HCT116 (cell line): ENCODE results near the gene PNPO. TPM values are rescaled to one million over a fixed set of nuclear protein-coding genes. Genes with fewer than 3 reads are reported as not detected.

ENCODE experiments used
- ATAC-seq: fragments of 200-7000 bp; cut with Tn5 transposase; 2 replicates; pipeline ENCODE4 v1.9.1; 2020; ENCODE audit warnings: mild to moderate bottlenecking, moderate library complexity
- BruUV-seq: library from RNA; stranded (reverse); fragments of 400-500 nt; replicated peaks from 2 replicates; lab custom pipeline; 2021; lab: Mats Ljungman, UMichigan
- CTCF ChIA-PET: fragments of 300-600 bp; sonication (Branson Sonifier 250); formaldehyde crosslinking; loops from one replicate; lab custom pipeline; 2021; ENCODE audit warnings: antibody characterized with exemption; lab: Charles Lee
- POLR2A ChIA-PET: fragments of 300-600, 350-600 bp; sonication (Branson Sonifier 250); formaldehyde crosslinking; loops from one replicate; lab custom pipeline; 2021; ENCODE audit warnings: antibody characterized with exemption; lab: Charles Lee
- RAD21 ChIA-PET, 2 experiments: fragments of 300-600 bp; sonication (Branson Sonifier 250); formaldehyde crosslinking; loops; one replicate each; lab custom pipeline; 2023; ENCODE audit warnings: low total read pairs in 2 of 2; ENCODE audit not compliant: uncharacterized antibody in 2 of 2, unreplicated experiment in 2 of 2, low non-redundant PET in 1 of 2; lab: Charles Lee
- DNase-seq: peaks from one replicate; pipeline ENCODE4 v3.0.0-alpha.2; 2010; ENCODE audit warnings: low read depth, low spot score
- H2AFZ ChIP-seq: fragments of 200-600 bp; shearing (Covaris generic), sonication (generic); 2 replicates; pipeline ENCODE4 v1.6.1; 2017; ENCODE audit warnings: low read depth, mixed run types, mixed read lengths, antibody characterized with exemption, low read length; ENCODE audit not compliant: poor library complexity, severe bottlenecking
- H3K27ac ChIP-seq: 2 replicates; pipeline ENCODE4 v1.5.1; 2012; ENCODE audit warnings: low read depth, low read length
- H3K27me3 ChIP-seq: fragments of 200-600 bp; sonication (generic); 2 replicates; pipeline ENCODE4 v1.6.1; 2016; ENCODE audit warnings: mixed run types, low read length, mixed read lengths; ENCODE audit not compliant: insufficient read depth
- H3K36me3 ChIP-seq, 2 experiments: fragments of 200-500 bp in 1 of 2; fragments of 200-600 bp in 1 of 2; sonication (Bioruptor generic) in 1 of 2; sonication (generic) in 1 of 2; 2 replicates each; pipeline versions ENCODE4 v1.5.1 to v1.6.1; 2014 to 2016; ENCODE audit warnings: low read length in 2 of 2, inconsistent platforms in 1 of 2, mixed read lengths in 1 of 2, mixed run types in 1 of 2; ENCODE audit not compliant: insufficient read depth in 2 of 2, control insufficient read depth in 1 of 2
- H3K4me1 ChIP-seq, 2 experiments: fragments of 200-600 bp in 1 of 2; sonication (generic) in 1 of 2; 2 replicates each; pipeline versions ENCODE4 v1.5.1 to v1.6.1; 2012 to 2017; ENCODE audit warnings: low read length in 2 of 2, inconsistent platforms in 1 of 2, mild to moderate bottlenecking in 1 of 2, mixed read lengths in 1 of 2, mixed run types in 1 of 2, moderate library complexity in 1 of 2; ENCODE audit not compliant: insufficient read depth in 2 of 2, control insufficient read depth in 1 of 2
- H3K4me2 ChIP-seq: fragments of 200-600 bp; sonication (generic); 2 replicates; pipeline ENCODE4 v1.6.1; 2017; ENCODE audit warnings: mixed run types, low read length, mixed read lengths
- H3K4me3 ChIP-seq, 2 experiments: fragments of 200-600 bp in 1 of 2; sonication (generic) in 1 of 2; replicated peaks in 1 of 2; 2 replicates each; pipeline ENCODE4 v1.5.1; 2011 to 2016; ENCODE audit warnings: low read length in 2 of 2, control low read depth in 1 of 2, low read depth in 1 of 2, mild to moderate bottlenecking in 1 of 2, mixed read lengths in 1 of 2, mixed run types in 1 of 2
- H3K79me2 ChIP-seq: fragments of 200-600 bp; sonication (generic); 2 replicates; pipeline ENCODE4 v1.6.1; 2017; ENCODE audit warnings: mild to moderate bottlenecking, mixed run types, low read length, moderate library complexity, mixed read lengths; ENCODE audit not compliant: insufficient read depth
- H3K9ac ChIP-seq: fragments of 200-600 bp; sonication (generic); 2 replicates; pipeline ENCODE4 v1.6.1; 2016; ENCODE audit warnings: low read length, mixed read lengths
- H3K9me2 ChIP-seq: fragments of 200-600 bp; sonication (generic), shearing (Covaris generic); 2 replicates; pipeline ENCODE4 v1.6.1; 2017; ENCODE audit warnings: mixed run types, mild to moderate bottlenecking, moderate library complexity; ENCODE audit not compliant: insufficient read depth
- H3K9me3 ChIP-seq, 2 experiments: fragments of 200-500 bp in 1 of 2; fragments of 200-600 bp in 1 of 2; sonication (Bioruptor generic) in 1 of 2; sonication (generic) in 1 of 2; 2 replicates each; pipeline ENCODE4 v1.6.1; 2014 to 2017; ENCODE audit warnings: low read length in 2 of 2, mixed read lengths in 2 of 2, inconsistent platforms in 1 of 2, low read depth in 1 of 2, mild to moderate bottlenecking in 1 of 2, mixed run types in 1 of 2, moderate library complexity in 1 of 2; ENCODE audit not compliant: control insufficient read depth in 1 of 2, insufficient read depth in 1 of 2
- H4K20me1 ChIP-seq: fragments of 200-600 bp; sonication (generic), shearing (Covaris generic); 2 replicates; pipeline ENCODE4 v1.6.1; 2017; ENCODE audit warnings: mixed run types, mild to moderate bottlenecking, moderate library complexity; ENCODE audit not compliant: insufficient read depth
- ATF3 ChIP-seq: IDR thresholded peaks from 2 replicates; pipeline ENCODE4 v1.6.1; 2012
- CEBPB ChIP-seq: IDR thresholded peaks from 2 replicates; pipeline ENCODE4 v1.6.1; 2012; ENCODE audit warnings: low read depth
- CTCF ChIP-seq, 3 experiments: fragments of 200-600 bp in 1 of 3; sonication (generic) in 1 of 3; IDR thresholded peaks in 2 of 3; conservative IDR thresholded peaks in 1 of 3; 2 replicates each; pipeline ENCODE4 v1.5.1; 2012 to 2017; ENCODE audit warnings: low read depth in 2 of 3, low read length in 2 of 3, antibody characterized with exemption in 1 of 3, borderline replicate concordance in 1 of 3, control low read depth in 1 of 3, mild to moderate bottlenecking in 1 of 3, mixed read lengths in 1 of 3, mixed run types in 1 of 3, moderate library complexity in 1 of 3; ENCODE audit not compliant: insufficient read depth in 1 of 3
- EGR1 ChIP-seq: IDR thresholded peaks from 2 replicates; pipeline ENCODE4 v1.6.1; 2012; ENCODE audit warnings: low read depth
- ELF1 ChIP-seq: IDR thresholded peaks from 2 replicates; pipeline ENCODE4 v1.6.1; 2012; ENCODE audit warnings: low read depth, borderline replicate concordance
- EZH2phosphoT487 ChIP-seq: fragments of 200-600 bp; IDR thresholded peaks from 2 replicates; pipeline ENCODE4 v1.6.1; 2018; ENCODE audit warnings: antibody characterized with exemption, borderline replicate concordance
- FOSL1 ChIP-seq: IDR thresholded peaks from 2 replicates; pipeline ENCODE4 v1.6.1; 2012; ENCODE audit warnings: low read depth
- POLR2A ChIP-seq: IDR thresholded peaks from 2 replicates; pipeline ENCODE4 v1.7.0; 2011; ENCODE audit warnings: borderline replicate concordance; ENCODE audit not compliant: insufficient read depth, insufficient read length; ENCODE audit errors: extremely low read depth
- POLR2AphosphoS5 ChIP-seq: IDR thresholded peaks from 2 replicates; pipeline ENCODE4 v1.6.1; 2011; ENCODE audit warnings: mild to moderate bottlenecking, low read depth, low read length, moderate library complexity
- SIN3A ChIP-seq: IDR thresholded peaks from 2 replicates; pipeline ENCODE4 v1.6.1; 2012; ENCODE audit warnings: low read depth
- ZFX ChIP-seq: fragments of 450-650 bp; IDR thresholded peaks from 2 replicates; pipeline ENCODE4 v1.6.1; 2017
- ZNF274 ChIP-seq: fragments of 200-500 bp; sonication (Bioruptor generic); IDR thresholded peaks from 2 replicates; pipeline ENCODE4 v1.6.1; 2014; ENCODE audit warnings: mild to moderate bottlenecking, low read depth, low read length, inconsistent platforms
- intact Hi-C: fragments of 100-400 bp; cut with micrococcal nuclease; formaldehyde crosslinking; loops from 2 replicates; pipeline ENCODE4 v1.10.0; 2022
- total RNA-seq: library from RNA; stranded (reverse); gene quantifications from one replicate; pipeline ENCODE4 v1.2.1, GENCODE V29; 2021; ENCODE audit not compliant: unreplicated experiment

The PNPO gene
- total RNA-seq, 1 experiment from 2014 or later = 74.9 TPM

DNA sequence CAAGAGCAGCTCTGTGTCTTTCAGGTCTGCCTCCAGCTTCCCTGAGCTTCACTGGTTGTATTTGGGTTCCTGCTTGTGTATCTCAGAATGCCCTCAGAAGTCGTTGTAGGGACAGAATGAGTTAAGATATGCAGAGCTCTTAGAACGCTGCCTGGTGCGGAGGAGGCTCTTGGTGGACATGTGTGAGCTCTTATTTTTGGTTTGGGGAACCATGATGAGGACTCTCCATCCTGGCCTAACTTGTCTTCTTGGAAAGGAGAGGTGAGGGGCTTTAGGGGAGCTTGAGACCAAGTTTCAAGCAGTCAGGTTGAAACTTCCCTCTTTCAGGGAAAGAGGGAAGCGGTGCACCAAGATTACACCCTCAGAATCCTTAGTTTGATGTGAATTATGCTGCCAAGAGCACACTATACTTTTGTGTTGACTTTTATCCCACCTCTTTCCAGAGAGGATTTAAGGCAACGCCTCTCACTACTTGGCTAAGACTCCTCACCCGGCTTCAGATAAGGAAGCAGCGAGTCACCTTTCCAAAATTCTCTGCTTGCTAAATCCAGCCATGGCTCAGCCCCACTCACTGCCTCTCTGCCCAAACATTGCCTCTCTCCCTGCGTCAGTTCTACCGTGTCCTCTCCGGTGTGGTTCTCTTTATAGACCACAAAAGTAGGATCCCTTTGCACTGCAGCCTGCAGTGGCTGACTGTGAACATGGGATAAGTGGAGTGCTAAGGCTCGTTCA is 42.3 kb downstream of the PNPO start (continued):
- TF ChIP-seq CTCF (IDR thresholded peaks at IDR 0.05 in 2 of 3, conservative IDR thresholded peaks at IDR 0.05 in 1 of 3; ENCODE audit: borderline replicate concordance in 1 of 3, insufficient read depth in 1 of 3, low read depth in 2 of 3, low read length in 2 of 3) = no peak
- TF ChIP-seq ELF1 = no peak
- TF ChIP-seq POLR2A = no peak
- no peak for TF ChIP-seq POLR2AphosphoS5
- TF ChIP-seq, all 23 proteins: peak for 0

- POLR2A ChIA-PET = no interaction called here
- BruUV-seq = no TSS peak
- no peaks in the 10 kb centered on the region for H4K20me1 ChIP-seq
- H3K4me2 ChIP-seq = no peak overlapping the region
- no peaks in the 10 kb centered on the region for H3K9me3 ChIP-seq
- TF ChIP-seq ATF3 = no peak
- TF ChIP-seq CEBPB = no peak
- TF ChIP-seq EGR1 = no peak
- TF ChIP-seq ZFX = no peak
- no peak for TF ChIP-seq ZNF274
- no peak for TF ChIP-seq FOSL1
- TF ChIP-seq CTCF (IDR thresholded peaks at IDR 0.05 in 2 of 3, conservative IDR thresholded peaks at IDR 0.05 in 1 of 3; ENCODE audit: borderline replicate concordance in 1 of 3, insufficient read depth in 1 of 3, low read depth in 2 of 3, low read length in 2 of 3) = no peak
- no peak for TF ChIP-seq EZH2phosphoT487
- TF ChIP-seq POLR2A = no peak
- no peak for TF ChIP-seq SIN3A
- TF ChIP-seq, all 23 proteins: peak for 0
- no peak overlapping the region for H3K4me3 ChIP-seq
- no peaks in the 10 kb centered on the region for H3K9me2 ChIP-seq
- no peaks in the 10 kb centered on the region for H3K27me3 ChIP-seq
- H3K36me3 ChIP-seq = peaks cover 12 to 15% of the 10 kb centered on the region in 2 experiments; a peak in 3 of 4 replicates
- intact Hi-C loops = no loop called here
- ATAC-seq (no peak), DNase-seq (no peak)
- no peak overlapping the region for H2AFZ ChIP-seq
- CTCF ChIA-PET = interaction anchor here (1.7 kb wide), 1 partner anchor 40 kb away, joined by 3 read pairs; no protein-coding TSS in a partner anchor
- RAD21 ChIA-PET = no interaction called here
- H3K79me2 ChIP-seq = no peaks in the 10 kb centered on the region
- no peak overlapping the region for H3K27ac ChIP-seq
- no peak overlapping the region for H3K9ac ChIP-seq
- H3K4me1 ChIP-seq = no peaks in the 10 kb centered on the region
Observed at GRCh38 chr17:47986520-47986919, 45.1 kb downstream of the PNPO start.
